Esophagus muscularis mucosa (tissue), 4 donors: ENCODE data around the gene SORBS1. TPM values are rescaled to one million over a fixed set of nuclear protein-coding genes. Genes with fewer than 3 reads are reported as not detected.

Experiments used
- DNase-seq: peaks from one replicate; pipeline ENCODE4 v3.0.0-alpha.2; 2017; ENCODE audit errors: extremely low spot score
- H3K27ac ChIP-seq, 4 donors: fragments of 200-600 bp; sonication (generic); replicated peaks in 1 of 4; 1 replicate in 3 of 4; 2 replicates in 1 of 4; pipeline ENCODE4 v1.5.1; 2016 to 2019; ENCODE audit warnings: mild to moderate bottlenecking in 1 of 4
- H3K27me3 ChIP-seq, 4 donors: fragments of 200-600 bp; sonication (generic); one replicate each; pipeline versions ENCODE4 v1.5.1 to v1.6.0; 2016 to 2019
- H3K36me3 ChIP-seq, 4 donors: fragments of 200-600 bp; sonication (generic); one replicate each; pipeline ENCODE4 v1.5.1; 2016 to 2019
- H3K4me1 ChIP-seq, 4 donors: fragments of 200-600 bp; sonication (generic); one replicate each; pipeline ENCODE4 v1.5.1; 2016 to 2019
- H3K4me3 ChIP-seq, 4 donors: fragments of 200-600 bp; sonication (generic); 1 replicate in 2 of 4; 2 replicates in 2 of 4; pipeline ENCODE4 v1.5.1; 2016 to 2019; ENCODE audit warnings: mild to moderate bottlenecking in 4 of 4, moderate library complexity in 1 of 4
- H3K9me3 ChIP-seq, 4 donors: fragments of 200-600 bp; sonication (generic); 1 replicate in 3 of 4; 2 replicates in 1 of 4; pipeline ENCODE4 v1.5.1; 2016 to 2019
- CTCF ChIP-seq, 3 experiments: fragments of 200-600 bp in 2 of 3; fragments of 450-650 bp in 1 of 3; sonication (generic) in 2 of 3; IDR thresholded peaks; one replicate each; pipeline ENCODE4 v1.5.1; 2017 to 2019; ENCODE audit warnings: antibody characterized with exemption in 3 of 3, mild to moderate bottlenecking in 2 of 3, moderate library complexity in 1 of 3
- EP300 ChIP-seq: sonication (generic); formaldehyde crosslinking; IDR thresholded peaks from one replicate; pipeline ENCODE4 v1.6.1; 2017; ENCODE audit warnings: antibody characterized with exemption
- POLR2A ChIP-seq: fragments of 450-650 bp; IDR thresholded peaks from one replicate; pipeline ENCODE4 v1.6.1; 2017; ENCODE audit warnings: antibody characterized with exemption, moderate library complexity, mild to moderate bottlenecking, low read depth
- POLR2AphosphoS5 ChIP-seq, 2 donors: sonication (generic); formaldehyde crosslinking; IDR thresholded peaks; one replicate each; pipeline ENCODE4 v1.6.1; 2017; ENCODE audit warnings: antibody characterized with exemption in 2 of 2
- WGBS: methylation state at CpG from one replicate; pipeline ENCODE4 v1.1.5; 2018; 5-methylcytosine and 5-hydroxymethylcytosine counted together
- intact Hi-C: fragments of 100-400 bp; cut with DNase I; formaldehyde crosslinking; loops from one replicate; pipeline ENCODE4 v1.15.1; 2023
- total RNA-seq, 4 donors: library from RNA; depleted of rRNA; stranded (reverse); fragments of >200 nt; gene quantifications; one replicate each; pipeline versions ENCODE4 v1.1.0 to v1.2.1, GENCODE V29; 2016

Gene SORBS1
- total RNA-seq, 4 donors from 2014 or later: 1,569 to 2,231 (median 1,854) TPM

GRCh38 chr10:95300022-95300539 lies 261.1 kb downstream of the SORBS1 start:
- TF ChIP-seq EP300: no peak
- TF ChIP-seq POLR2A: no peak
- TF ChIP-seq POLR2AphosphoS5 (IDR thresholded peaks at IDR 0.05): no peak
- TF ChIP-seq CTCF (IDR thresholded peaks at IDR 0.05): no peak
- intact Hi-C loops: no loop called here
- WGBS: 95% methylated on average over 3 of the region's 3 CpGs

DNA sequence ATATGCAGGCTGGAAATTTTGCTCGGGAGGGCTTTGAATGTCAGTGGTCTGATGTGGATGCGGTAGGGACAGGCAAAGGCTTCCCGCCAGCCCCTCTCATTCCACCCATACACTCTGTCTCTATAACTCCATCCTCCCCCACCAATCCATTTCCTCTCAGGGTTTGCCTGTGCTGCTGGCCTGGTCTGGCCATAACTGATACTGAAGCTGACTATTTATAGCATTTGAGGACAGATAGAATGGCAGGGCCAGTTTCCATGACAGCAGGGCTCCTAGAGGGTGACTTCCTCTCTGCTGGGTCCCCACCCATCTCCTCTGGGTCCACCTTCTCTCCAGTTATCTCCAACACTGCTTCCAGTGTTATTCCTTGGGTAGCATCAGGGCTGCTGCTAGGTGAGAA lies 263.8 kb downstream of the SORBS1 start:
- no peak for TF ChIP-seq CTCF (IDR thresholded peaks at IDR 0.05)
- TF ChIP-seq POLR2A: no peak
- no peak for TF ChIP-seq EP300
- TF ChIP-seq POLR2AphosphoS5 (IDR thresholded peaks at IDR 0.05): no peak
- Histone ChIP-seq H3K27ac (no peak overlapping the region), H3K4me1 (peaks cover 12 to 17% (median 13%) of the 10 kb centered on the region in 4 donors), H3K9me3 (no peaks in the 10 kb centered on the region), H3K4me3 (no peak overlapping the region), H3K27me3 (no peaks in the 10 kb centered on the region), H3K36me3 (no peaks in the 10 kb centered on the region)
- no peak for DNase-seq
- 95% methylated on average over 3 of the region's 3 CpGs for WGBS
- intact Hi-C loops: no loop called here

More at GRCh38 chr10:95300022-95300539, 261.1 kb downstream of the SORBS1 start:
- no peaks in the 10 kb centered on the region for H3K27me3 ChIP-seq
- no peak overlapping the region for H3K27ac ChIP-seq
- H3K36me3 ChIP-seq: no peaks in the 10 kb centered on the region
- H3K4me1 ChIP-seq: peaks cover 6 to 13% (median 7%) of the 10 kb centered on the region in 4 donors
- DNase-seq: no peak
- H3K4me3 ChIP-seq: no peak overlapping the region
- no peaks in the 10 kb centered on the region for H3K9me3 ChIP-seq

DNA sequence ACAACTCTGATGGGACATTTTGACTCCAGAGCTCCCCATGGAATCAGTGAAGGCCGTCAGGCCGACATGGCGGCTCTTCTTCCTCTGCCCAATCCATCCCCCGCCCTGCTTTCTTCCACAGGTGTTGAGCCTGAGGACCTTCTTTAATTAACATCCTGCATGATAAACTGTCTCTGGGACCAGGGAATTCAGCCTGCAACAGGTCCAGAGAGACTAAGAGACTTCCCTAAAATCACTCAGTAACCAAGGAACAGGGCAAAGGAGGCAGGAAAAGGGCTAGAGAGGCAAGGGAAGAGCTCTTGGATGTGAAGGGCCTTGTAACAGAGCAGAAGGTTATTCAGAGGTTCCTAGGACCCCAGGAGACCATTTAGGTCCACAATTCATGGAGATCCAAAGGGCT lies 264.4 kb downstream of the SORBS1 start:
- intact Hi-C loops: no loop called here
- Histone ChIP-seq H3K4me1 (peaks cover 12 to 17% (median 13%) of the 10 kb centered on the region in 4 donors), H3K27me3 (no peaks in the 10 kb centered on the region), H3K9me3 (no peaks in the 10 kb centered on the region), H3K36me3 (no peaks in the 10 kb centered on the region), H3K27ac (no peak overlapping the region), H3K4me3 (no peak overlapping the region)
- TF ChIP-seq POLR2AphosphoS5 (IDR thresholded peaks at IDR 0.05): no peak
- no peak for TF ChIP-seq EP300
- TF ChIP-seq CTCF (IDR thresholded peaks at IDR 0.05): no peak
- TF ChIP-seq POLR2A: no peak
- no peak for DNase-seq
- 98% methylated on average over 4 of the region's 4 CpGs for WGBS

GRCh38 chr10:95295031-95295755 lies 266.0 kb downstream of the SORBS1 start:
- Histone ChIP-seq H3K4me3 (peak overlapping the region; percentile 35 to 53 (median 42)), H3K9me3 (no peaks in the 10 kb centered on the region), H3K27ac (no peak overlapping the region), H3K4me1 (peaks cover 17 to 24% (median 21%) of the 10 kb centered on the region in 4 donors), H3K36me3 (no peaks in the 10 kb centered on the region), H3K27me3 (peaks cover 0 to 4% (median under 1%) of the 10 kb centered on the region in 4 donors)
- 37% methylated on average over 4 of the region's 39 CpGs for WGBS
- intact Hi-C loops: no loop called here
- no peak for DNase-seq
- TF ChIP-seq EP300: no peak
- no peak for TF ChIP-seq POLR2AphosphoS5 (IDR thresholded peaks at IDR 0.05)
- TF ChIP-seq POLR2A: no peak
- TF ChIP-seq CTCF (IDR thresholded peaks at IDR 0.05): no peak
